Trophoblast cell (in vitro differentiated cells and primary cell): ENCODE measurements around the gene DERA.
"Not testable (repeated sequence)": the region's sequence is repeated elsewhere in the genome, so short reads cannot be mapped to it uniquely, and the experiment has no call there.

Experiments
- DNase-seq, 2 donors: peaks; one replicate each; pipeline ENCODE4 v3.0.0-alpha.2; 2016
- H2AFZ ChIP-seq: 2 replicates; pipeline ENCODE4 v1.6.1; 2013; ENCODE audit warnings: low read length, moderate library complexity, mild to moderate bottlenecking; ENCODE audit not compliant: insufficient read depth, poor library complexity
- H2AK5ac ChIP-seq: 2 replicates; pipeline ENCODE4 v1.6.1; 2013; ENCODE audit warnings: mild to moderate bottlenecking, low read length
- H2BK120ac ChIP-seq: 2 replicates; pipeline ENCODE4 v1.6.1; 2013; ENCODE audit warnings: low read length, mild to moderate bottlenecking, moderate library complexity; ENCODE audit not compliant: insufficient read depth, poor library complexity
- H2BK12ac ChIP-seq: 2 replicates; pipeline ENCODE4 v1.6.1; 2013; ENCODE audit warnings: mild to moderate bottlenecking, low read length, moderate library complexity
- H2BK5ac ChIP-seq: 2 replicates; pipeline ENCODE4 v1.6.1; 2013; ENCODE audit warnings: low read length, low read depth, moderate library complexity, mild to moderate bottlenecking; ENCODE audit not compliant: poor library complexity
- H3K14ac ChIP-seq: 2 replicates; pipeline ENCODE4 v1.6.1; 2013; ENCODE audit warnings: mild to moderate bottlenecking, low read length
- H3K18ac ChIP-seq: 2 replicates; pipeline ENCODE4 v1.6.1; 2013; ENCODE audit warnings: mild to moderate bottlenecking, low read length
- H3K23ac ChIP-seq: 2 replicates; pipeline ENCODE4 v1.6.1; 2013; ENCODE audit warnings: low read length
- H3K27ac ChIP-seq: 2 replicates; pipeline ENCODE4 v1.5.1; 2013; ENCODE audit warnings: low read depth, mild to moderate bottlenecking, inconsistent platforms, low read length, moderate library complexity
- H3K27me3 ChIP-seq: 2 replicates; pipeline ENCODE4 v1.6.1; 2013; ENCODE audit warnings: inconsistent platforms, mild to moderate bottlenecking, low read length, moderate library complexity; ENCODE audit not compliant: insufficient read depth
- H3K36me3 ChIP-seq, 2 experiments: 1 replicate in 1 of 2; 2 replicates in 1 of 2; pipeline ENCODE4 v1.6.1; 2013; ENCODE audit warnings: low read length in 2 of 2, mild to moderate bottlenecking in 2 of 2, moderate library complexity in 1 of 2; ENCODE audit not compliant: insufficient read depth in 2 of 2, control insufficient read depth in 1 of 2
- H3K4ac ChIP-seq: 2 replicates; pipeline ENCODE4 v1.6.1; 2013; ENCODE audit warnings: low read depth, mild to moderate bottlenecking, low read length, moderate library complexity
- H3K4me1 ChIP-seq, 2 experiments: 1 replicate in 1 of 2; 2 replicates in 1 of 2; pipeline ENCODE4 v1.6.1; 2013; ENCODE audit warnings: low read length in 2 of 2, mild to moderate bottlenecking in 2 of 2, moderate library complexity in 1 of 2; ENCODE audit not compliant: insufficient read depth in 2 of 2, control insufficient read depth in 1 of 2
- H3K4me2 ChIP-seq: 2 replicates; pipeline ENCODE4 v1.6.1; 2013; ENCODE audit warnings: inconsistent platforms, mild to moderate bottlenecking, low read length, moderate library complexity
- H3K4me3 ChIP-seq: 2 replicates; pipeline ENCODE4 v1.5.1; 2013; ENCODE audit warnings: mild to moderate bottlenecking, low read depth, low read length, inconsistent platforms
- H3K79me1 ChIP-seq: one replicate; pipeline ENCODE4 v1.6.1; 2013; ENCODE audit warnings: low read length
- H3K79me2 ChIP-seq: 2 replicates; pipeline ENCODE4 v1.6.1; 2013; ENCODE audit warnings: low read length, mild to moderate bottlenecking; ENCODE audit not compliant: control insufficient read depth, insufficient read depth, poor library complexity
- H3K9ac ChIP-seq: 2 replicates; pipeline ENCODE4 v1.6.1; 2013; ENCODE audit warnings: mild to moderate bottlenecking, low read length
- H3K9me3 ChIP-seq: 2 replicates; pipeline ENCODE4 v1.6.1; 2013; ENCODE audit warnings: low read depth, mild to moderate bottlenecking, control low read depth, inconsistent platforms, low read length; ENCODE audit not compliant: insufficient read depth
- H4K12ac ChIP-seq: 2 replicates; pipeline ENCODE4 v1.6.1; 2013; ENCODE audit warnings: low read depth, mild to moderate bottlenecking, low read length, moderate library complexity
- H4K8ac ChIP-seq: 2 replicates; pipeline ENCODE4 v1.6.1; 2013; ENCODE audit warnings: low read depth, mild to moderate bottlenecking, low read length, moderate library complexity
- H4K91ac ChIP-seq: one replicate; pipeline ENCODE4 v1.6.1; 2013; ENCODE audit warnings: low read depth, mild to moderate bottlenecking, low read length, moderate library complexity
- WGBS: extraction: QIAGEN DNeasy Blood & Tissue Kit; methylation state at CpG from one replicate; pipeline ENCODE4 v1.1.7; 2013; ENCODE audit warnings: missing lambda C conversion rate; ENCODE audit not compliant: insufficient read length, insufficient coverage; ENCODE audit errors: extremely low coverage; 5-methylcytosine and 5-hydroxymethylcytosine counted together

DERA gene

DNA sequence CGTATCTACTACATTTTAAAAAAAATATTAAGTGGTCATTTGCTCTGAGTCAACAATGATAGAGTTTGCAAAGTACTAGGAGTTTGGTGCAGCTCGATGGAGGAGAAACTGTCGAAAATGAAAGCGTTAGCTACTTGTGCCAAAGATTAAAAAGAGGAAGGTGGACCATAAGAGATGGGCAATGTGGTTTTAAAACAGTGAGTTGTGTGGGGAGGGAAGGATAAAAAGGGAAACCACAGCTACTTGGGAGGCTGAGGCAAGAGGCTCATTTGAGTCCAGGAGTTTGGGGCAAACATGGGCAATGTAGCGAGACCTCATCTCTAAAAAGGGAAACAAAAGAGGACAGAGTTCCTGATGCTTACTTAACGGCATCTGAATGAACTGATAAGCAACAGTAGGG is 47.1 kb upstream of the DERA start:
- H3K9me3 ChIP-seq = no peaks in the 10 kb centered on the region
- no peak overlapping the region for H2BK12ac ChIP-seq
- no peaks in the 10 kb centered on the region for H3K79me1 ChIP-seq
- H3K4ac ChIP-seq = no peak overlapping the region
- no peak overlapping the region for H3K4me2 ChIP-seq
- no peak overlapping the region for H4K12ac ChIP-seq
- no peak overlapping the region for H2AFZ ChIP-seq
- H3K9ac ChIP-seq = no peak overlapping the region
- no peak overlapping the region for H3K4me3 ChIP-seq
- H3K27me3 ChIP-seq = no peaks in the 10 kb centered on the region
- H2BK5ac ChIP-seq = no peak overlapping the region
- no peaks in the 10 kb centered on the region for H3K79me2 ChIP-seq
- H3K23ac ChIP-seq = no peak overlapping the region
- no peak overlapping the region for H4K8ac ChIP-seq
- no peak for DNase-seq
- H4K91ac ChIP-seq = no peak overlapping the region
- peaks cover 0 to 3% of the 10 kb centered on the region in 2 experiments for H3K4me1 ChIP-seq
- no peak overlapping the region for H3K27ac ChIP-seq
- no peak overlapping the region for H2BK120ac ChIP-seq
- H3K18ac ChIP-seq = no peak overlapping the region
- H3K14ac ChIP-seq = no peak overlapping the region
- H3K36me3 ChIP-seq = no peaks in the 10 kb centered on the region
- WGBS = no CpG with 5 or more reads among the region's 6 CpGs
- H2AK5ac ChIP-seq = no peak overlapping the region

DNA sequence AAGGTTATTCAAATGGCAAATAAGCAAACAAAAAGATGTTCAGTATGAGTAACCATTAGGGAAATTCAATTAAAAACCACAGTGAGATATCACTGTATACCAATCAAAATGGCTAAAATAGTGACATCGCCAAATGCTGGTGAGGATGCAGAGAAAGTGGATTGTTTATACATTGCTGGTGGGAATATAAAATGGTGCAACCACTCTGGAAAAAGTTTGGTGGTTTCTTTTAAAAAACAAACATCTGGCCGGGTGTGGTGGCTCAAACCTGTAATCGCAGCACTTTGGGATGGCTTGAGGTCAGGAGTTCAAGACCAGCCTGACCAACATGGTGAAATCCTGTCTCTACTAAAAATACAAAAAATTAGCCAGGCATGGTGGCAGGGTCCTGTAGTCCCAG is 42.9 kb upstream of the DERA start:
- WGBS = no CpG with 5 or more reads among the region's 3 CpGs
- H3K79me2 ChIP-seq = no peaks in the 10 kb centered on the region

DNA sequence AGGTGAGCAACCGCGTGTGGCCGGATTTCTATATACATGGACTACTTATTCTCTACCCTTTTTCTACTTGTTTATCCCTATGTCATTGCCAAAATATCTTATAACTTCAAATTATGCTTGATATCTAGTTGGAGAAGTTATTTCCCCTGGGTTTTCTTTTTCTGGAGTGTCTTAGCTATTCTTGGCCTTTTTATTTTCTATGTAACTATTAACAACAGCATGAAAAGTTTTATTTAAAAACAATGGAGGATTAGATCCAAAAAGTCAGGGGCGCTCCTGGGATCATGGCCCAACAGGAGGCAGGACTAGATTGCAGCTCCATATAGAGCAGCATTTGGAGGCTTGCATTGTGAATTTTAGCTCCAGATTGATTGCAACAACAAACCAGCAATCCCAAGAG is 37.6 kb upstream of the DERA start:
- Histone ChIP-seq H4K91ac (no peak overlapping the region), H3K4ac (no peak overlapping the region), H3K9me3 (no peaks in the 10 kb centered on the region), H3K27me3 (no peaks in the 10 kb centered on the region), H3K9ac (no peak overlapping the region), H2AFZ (no peak overlapping the region), H3K14ac (no peak overlapping the region), H3K79me1 (no peaks in the 10 kb centered on the region), H4K12ac (no peak overlapping the region), H3K4me3 (no peak overlapping the region), H3K4me2 (no peak overlapping the region), H2BK120ac (no peak overlapping the region), H3K27ac (no peak overlapping the region), H4K8ac (no peak overlapping the region), H3K36me3 (no peaks in the 10 kb centered on the region), H3K79me2 (no peaks in the 10 kb centered on the region), H3K4me1 (no peaks in the 10 kb centered on the region), H2BK5ac (no peak overlapping the region), H3K18ac (no peak overlapping the region), H3K23ac (no peak overlapping the region), H2BK12ac (no peak overlapping the region), H2AK5ac (no peak overlapping the region)
- no CpG with 5 or more reads among the region's 4 CpGs for WGBS
- no peak for DNase-seq

More for the DNA sequence above, 42.9 kb upstream of the DERA start:
- no peak overlapping the region for H3K23ac ChIP-seq
- H2BK12ac ChIP-seq = no peak overlapping the region
- H3K14ac ChIP-seq = no peak overlapping the region
- H3K9ac ChIP-seq = no peak overlapping the region
- H2BK120ac ChIP-seq = no peak overlapping the region
- no peaks in the 10 kb centered on the region for H3K36me3 ChIP-seq
- no peak overlapping the region for H4K91ac ChIP-seq
- no peak overlapping the region for H3K27ac ChIP-seq
- no peaks in the 10 kb centered on the region for H3K79me1 ChIP-seq
- no peak overlapping the region for H3K4ac ChIP-seq
- H2AK5ac ChIP-seq = no peak overlapping the region
- no peak overlapping the region for H2BK5ac ChIP-seq
- H3K4me3 ChIP-seq = no peak overlapping the region
- H3K4me1 ChIP-seq = peaks cover 0 to 3% of the 10 kb centered on the region in 2 experiments
- no peak overlapping the region for H3K18ac ChIP-seq
- H3K27me3 ChIP-seq = no peaks in the 10 kb centered on the region
- no peak overlapping the region for H4K8ac ChIP-seq
- H3K9me3 ChIP-seq = no peaks in the 10 kb centered on the region
- no peak overlapping the region for H2AFZ ChIP-seq
- H3K4me2 ChIP-seq = no peak overlapping the region
- H4K12ac ChIP-seq = no peak overlapping the region
- DNase-seq = no peak

DNA sequence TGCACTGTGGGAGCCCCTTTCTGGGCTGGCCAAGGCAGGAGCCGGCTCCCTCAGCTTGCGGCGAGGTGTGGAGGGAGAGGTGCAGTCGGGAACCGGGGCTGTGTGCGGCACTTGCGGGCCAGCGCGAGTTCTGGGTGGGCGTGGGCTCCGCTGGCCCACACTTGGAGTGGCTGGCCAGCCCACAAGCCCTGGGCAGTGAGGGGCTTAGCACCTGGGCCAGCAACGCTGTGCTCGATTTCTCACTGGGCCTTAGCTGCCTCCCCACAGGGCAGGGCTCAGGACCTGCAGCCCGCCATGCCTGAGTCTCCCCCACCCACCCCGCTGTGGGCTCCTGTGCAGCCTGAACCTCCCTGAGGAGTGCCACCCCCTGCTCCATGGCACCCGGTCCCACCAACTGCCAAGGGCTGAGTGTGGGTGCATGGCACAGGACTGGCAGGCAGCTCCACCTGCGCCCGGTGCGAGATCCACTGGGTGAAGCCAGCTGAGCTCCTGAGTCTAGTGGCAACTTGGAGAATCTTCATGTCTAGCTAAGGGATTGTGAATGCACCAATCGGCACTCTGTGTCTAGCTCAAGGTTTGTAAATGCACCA is 36.5 kb upstream of the DERA start:
- H2BK12ac ChIP-seq, H2BK5ac ChIP-seq, H2BK120ac ChIP-seq, H3K9ac ChIP-seq, H3K18ac ChIP-seq, H3K4ac ChIP-seq, H3K79me1 ChIP-seq, H3K4me2 ChIP-seq, H3K36me3 ChIP-seq, H3K27me3 ChIP-seq, H2AFZ ChIP-seq, H3K9me3 ChIP-seq, H3K4me3 ChIP-seq, H4K91ac ChIP-seq, H4K8ac ChIP-seq, H3K27ac ChIP-seq, H3K14ac ChIP-seq, H4K12ac ChIP-seq, DNase-seq, H3K79me2 ChIP-seq, H3K4me1 ChIP-seq, H2AK5ac ChIP-seq, H3K23ac ChIP-seq: not testable (repeated sequence)
- WGBS = no CpG with 5 or more reads among the region's 20 CpGs
